Lung (tissue), 12 donors: ENCODE results near the gene VEGFC. TPM values are rescaled to one million over a fixed set of nuclear protein-coding genes. Genes with fewer than 3 reads are reported as not detected.
A peak's percentile ranks its signal among the peaks of the same experiment; 100 is the strongest.

Experiments
- ATAC-seq: fragments of 200-7000 bp; cut with Tn5 transposase; one replicate; pipeline ENCODE4 v1.9.1; 2020; ENCODE audit warnings: moderate number of reproducible peaks; ENCODE audit not compliant: insufficient read depth, low FRiP score
- DNase-seq, 3 donors: peaks; one replicate each; pipeline ENCODE4 v3.0.0-alpha.2; 2013 to 2017
- H3K27ac ChIP-seq, 2 donors: one replicate each; pipeline ENCODE4 v1.5.1; 2013; ENCODE audit warnings: mild to moderate bottlenecking in 2 of 2, moderate library complexity in 2 of 2, control low read depth in 1 of 2, inconsistent platforms in 1 of 2, low read depth in 1 of 2, low read length in 1 of 2
- H3K27me3 ChIP-seq, 3 donors: one replicate each; pipeline ENCODE4 v1.5.1; 2013; ENCODE audit warnings: low read length in 2 of 3; ENCODE audit not compliant: control insufficient read depth in 3 of 3, insufficient read depth in 3 of 3
- H3K36me3 ChIP-seq, 4 donors: one replicate each; pipeline ENCODE4 v1.5.1; 2013; ENCODE audit warnings: low read length in 4 of 4, mild to moderate bottlenecking in 1 of 4, moderate library complexity in 1 of 4; ENCODE audit not compliant: control insufficient read depth in 4 of 4, insufficient read depth in 4 of 4
- H3K4me1 ChIP-seq, 5 donors: one replicate each; pipeline ENCODE4 v1.5.1; 2013; ENCODE audit warnings: low read length in 5 of 5, mild to moderate bottlenecking in 2 of 5, moderate library complexity in 1 of 5; ENCODE audit not compliant: control insufficient read depth in 5 of 5, insufficient read depth in 5 of 5
- H3K4me3 ChIP-seq: one replicate; pipeline ENCODE4 v1.5.1; 2013; ENCODE audit warnings: mild to moderate bottlenecking, control low read depth, moderate library complexity
- H3K9ac ChIP-seq, 2 donors: one replicate each; pipeline ENCODE4 v1.5.1; 2013; ENCODE audit warnings: low read length in 2 of 2, control low read depth in 1 of 2; ENCODE audit not compliant: insufficient read depth in 1 of 2
- H3K9me3 ChIP-seq, 4 donors: one replicate each; pipeline ENCODE4 v1.5.1; 2013; ENCODE audit warnings: low read length in 3 of 4, mild to moderate bottlenecking in 1 of 4, moderate library complexity in 1 of 4; ENCODE audit not compliant: control insufficient read depth in 4 of 4, insufficient read depth in 3 of 4
- CTCF ChIP-seq: IDR thresholded peaks from 2 replicates; pipeline ENCODE4 v1.5.1; 2012; ENCODE audit warnings: mild to moderate bottlenecking; ENCODE audit errors: control extremely low read depth, extremely low read depth
- WGBS, 2 donors: extraction: QIAGEN DNeasy Blood & Tissue Kit; methylation state at CpG; one replicate each; pipeline ENCODE4 v1.1.7; 2013; 5-methylcytosine and 5-hydroxymethylcytosine counted together
- polyA plus RNA-seq, 2 donors: library from polyadenylated mRNA; stranded (reverse); fragments of 200-250 nt; gene quantifications; one replicate each; pipeline ENCODE4 v1.2.1, GENCODE V29; 2013
- total RNA-seq, 2 donors: library from RNA; depleted of rRNA in 1 of 2; stranded (reverse); fragments of >200 nt in 1 of 2; gene quantifications; one replicate each; pipeline ENCODE4 v1.2.1, GENCODE V29; 2014 to 2021
- donor health status: control.
- donor health status: control.
- donor health status: Bipolar disorder and iron deficiency.
- donor health status: healthy.
- donor health status: DM: yes; HTN: yes; CAD: no.

The VEGFC gene
- total and polyA plus RNA-seq, 4 donors, result 4.4 to 22.5 (median 11.1) TPM

GRCh38 chr4:176791591-176792325 lies 964 bp downstream of the VEGFC start:
- no peak for TF ChIP-seq CTCF
- WGBS, 2 donors, result 3 to 5% methylated on average over 43 to 45 of the region's 45 CpGs
- Histone ChIP-seq H3K4me1 (peaks cover 0 to 27% (median 5%) of the 10 kb centered on the region in 5 donors), H3K9me3 (peaks cover 0 to 2% (median 0%) of the 10 kb centered on the region in 4 donors), H3K27me3 (no peaks in the 10 kb centered on the region), H3K9ac (peak overlapping the region; percentile 65 to 89), H3K4me3 (peak overlapping the region; percentile 70), H3K27ac (peak overlapping the region; percentile 43 to 82), H3K36me3 (no peaks in the 10 kb centered on the region)
- ATAC-seq (peak; percentile 2), DNase-seq (peak; percentile 44 to 72 (median 69))

GRCh38 chr4:176790398-176790797 lies 2.3 kb downstream of the VEGFC start:
- 87 to 91% methylated on average over 4 of the region's 4 CpGs for WGBS, 2 donors
- Histone ChIP-seq H3K9ac (peak overlapping the region in 1 of 2 donors; percentile 15), H3K4me1 (peaks cover 0 to 27% (median 10%) of the 10 kb centered on the region in 5 donors), H3K9me3 (peaks cover 0 to 2% (median 0%) of the 10 kb centered on the region in 4 donors), H3K27me3 (no peaks in the 10 kb centered on the region), H3K27ac (no peak overlapping the region), H3K4me3 (no peak overlapping the region), H3K36me3 (no peaks in the 10 kb centered on the region)
- ATAC-seq (no peak), DNase-seq (no peak)
- no peak for TF ChIP-seq CTCF

- peaks cover 0 to 2% (median 0%) of the 10 kb centered on the region in 4 donors for H3K9me3 ChIP-seq
- TF ChIP-seq CTCF, result peak; percentile 11
- H3K36me3 ChIP-seq, result no peaks in the 10 kb centered on the region
- peaks cover 0 to 27% (median 10%) of the 10 kb centered on the region in 5 donors for H3K4me1 ChIP-seq
- ATAC-seq, result no peak
- no peak overlapping the region for H3K9ac ChIP-seq
- no peak overlapping the region for H3K27ac ChIP-seq
- DNase-seq, result peak in 2 of 3 donors; percentile 72 to 84
- 9 to 14% methylated on average over 1 of the region's 1 CpG for WGBS, 2 donors
- H3K27me3 ChIP-seq, result no peaks in the 10 kb centered on the region
- H3K4me3 ChIP-seq, result no peak overlapping the region
These were observed 2.8 kb downstream of the VEGFC start for GRCh38 chr4:176789955-176790354.
